ENCODE measurements around the gene CCDC78. TPM values are rescaled to one million over a fixed set of nuclear protein-coding genes. Genes with fewer than 3 reads are reported as not detected.
"Not testable (repeated sequence)": the region's sequence is repeated elsewhere in the genome, so short reads cannot be mapped to it uniquely, and the experiment has no call there.

CCDC78 gene
- total RNA-seq, 1 donor from 2014 or later = 8.3 TPM

DNA sequence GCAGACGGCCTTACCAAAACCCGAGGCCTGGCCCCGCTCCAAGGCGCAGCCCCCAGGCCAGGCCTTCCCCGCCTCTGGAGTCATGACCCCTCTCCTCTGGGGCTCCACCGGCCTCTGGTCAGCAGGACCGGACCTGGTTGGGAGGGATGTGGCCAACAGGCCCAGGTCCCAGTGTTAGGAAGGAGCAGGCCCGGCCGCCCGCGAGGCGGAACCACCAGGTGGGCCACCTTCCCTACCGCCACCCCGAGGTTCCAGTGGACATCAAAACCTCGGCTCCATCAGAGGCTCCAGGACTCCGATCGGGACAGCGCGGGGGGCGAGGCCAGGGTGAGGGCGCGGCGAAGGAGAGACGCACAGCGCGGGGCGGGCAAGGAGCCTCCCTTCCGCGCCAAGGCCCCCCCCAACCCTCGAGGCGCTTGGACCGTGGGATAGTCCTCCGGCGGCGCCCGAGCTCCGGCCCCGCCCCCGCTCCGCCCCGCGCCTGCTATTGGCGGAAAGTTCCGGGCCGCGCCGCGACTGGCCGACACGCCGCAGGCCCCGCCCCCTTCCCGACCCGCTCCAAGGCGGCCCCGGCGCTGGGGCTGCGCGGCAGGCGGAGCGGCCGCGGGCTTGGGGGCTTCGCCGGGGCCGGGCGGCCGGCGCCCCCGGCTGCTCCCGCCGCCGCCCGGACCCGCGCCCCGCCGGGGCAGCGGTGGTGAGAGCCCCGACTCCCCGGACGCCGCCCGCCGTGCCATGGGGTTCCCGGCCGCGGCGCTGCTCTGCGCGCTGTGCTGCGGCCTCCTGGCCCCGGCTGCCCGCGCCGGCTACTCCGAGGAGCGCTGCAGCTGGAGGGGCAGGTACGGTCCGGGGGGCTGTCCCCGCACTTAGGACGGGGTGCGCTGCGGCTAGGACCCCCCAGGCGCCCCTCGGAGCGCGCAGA lies 11.4 kb downstream of the CCDC78 start, which contains the start of gene METRN:
Gene METRN, plus strand, starts transcription at position 561 of the 919 bp plus-strand sequence. Its CDS starts 172 bp downstream, at position 733.
- DNase-seq (ENCODE audit: low spot score) = peak; percentile 86
- Mint-ChIP-seq H3K4me3 (ENCODE audit: low read depth) (peak within 1 kb of the TSS; percentile 65), H3K9me3 (no peaks in the 10 kb centered on the region), H3K27ac (no peak within 1 kb of the TSS), H3K4me1 (ENCODE audit: low read depth) (peaks cover 7% of the 10 kb centered on the region), H3K27me3 (ENCODE audit: low read depth) (peaks cover 8% of the 10 kb centered on the region), H3K36me3 (ENCODE audit: low read depth) (no peaks in the 10 kb centered on the region)
- intact Hi-C loops (cut with micrococcal nuclease) = no loop called here

DNA sequence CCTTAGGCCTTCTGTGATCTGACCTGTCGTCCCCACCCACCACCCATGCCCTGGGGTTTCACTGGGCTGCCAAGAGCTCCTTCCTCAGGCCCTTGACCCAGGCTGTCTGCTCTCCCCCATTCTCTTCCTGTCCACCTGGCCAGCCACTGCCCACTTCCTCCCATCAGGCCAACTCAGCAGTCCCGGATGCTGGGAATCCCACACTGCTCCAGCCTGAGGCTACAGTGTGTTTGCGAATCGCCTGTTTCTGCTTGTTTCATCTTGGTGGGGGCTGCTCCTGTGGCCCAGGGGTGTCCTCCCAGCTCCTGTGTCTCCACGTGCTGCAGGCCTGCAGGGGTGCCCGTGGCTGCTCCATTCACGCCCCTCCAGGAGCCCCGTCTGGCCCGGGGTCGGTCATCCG lies 12.2 kb downstream of the CCDC78 start:
- Mint-ChIP-seq H3K27ac (no peak overlapping the region), H3K36me3 (ENCODE audit: low read depth) (no peaks in the 10 kb centered on the region), H3K27me3 (ENCODE audit: low read depth) (peaks cover 8% of the 10 kb centered on the region), H3K4me3 (ENCODE audit: low read depth) (no peak overlapping the region), H3K9me3 (no peaks in the 10 kb centered on the region), H3K4me1 (ENCODE audit: low read depth) (peaks cover 5% of the 10 kb centered on the region)
- intact Hi-C loops (cut with micrococcal nuclease) = no loop called here
- no peak for DNase-seq (ENCODE audit: low spot score)

DNA sequence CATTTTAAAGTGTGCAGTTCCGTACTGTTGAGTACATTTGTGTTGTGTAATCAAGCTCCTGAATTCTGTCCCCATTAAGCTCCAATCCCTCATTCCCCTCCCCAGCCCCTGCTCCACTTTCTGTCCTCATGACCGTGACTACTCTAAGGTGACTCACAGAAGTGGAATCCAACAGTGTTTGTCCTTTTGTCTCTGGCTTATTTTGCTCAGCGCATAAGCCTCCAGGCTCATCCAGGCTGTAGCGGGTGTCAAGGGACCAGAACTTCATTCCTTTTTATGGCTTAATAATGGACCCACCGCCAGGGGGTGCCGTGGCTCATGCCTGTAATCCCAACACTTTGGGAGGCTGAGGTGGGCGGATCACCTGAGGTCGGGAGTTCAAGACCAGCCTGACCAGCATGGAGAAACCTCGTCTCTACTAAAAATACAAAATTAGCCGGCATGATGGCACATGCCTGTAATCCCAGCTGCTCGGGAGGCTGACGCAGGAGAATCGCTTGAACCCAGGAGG lies 13.4 kb downstream of the CCDC78 start:
- H3K4me3 Mint-ChIP-seq (ENCODE audit: low read depth); H3K27ac Mint-ChIP-seq; H3K9me3 Mint-ChIP-seq; intact Hi-C loops (cut with micrococcal nuclease); H3K36me3 Mint-ChIP-seq (ENCODE audit: low read depth); H3K4me1 Mint-ChIP-seq (ENCODE audit: low read depth): not testable (repeated sequence)
- peaks cover 19% of the 10 kb centered on the region for H3K27me3 Mint-ChIP-seq (ENCODE audit: low read depth)
- DNase-seq (ENCODE audit: low spot score) = peak; percentile 49

DNA sequence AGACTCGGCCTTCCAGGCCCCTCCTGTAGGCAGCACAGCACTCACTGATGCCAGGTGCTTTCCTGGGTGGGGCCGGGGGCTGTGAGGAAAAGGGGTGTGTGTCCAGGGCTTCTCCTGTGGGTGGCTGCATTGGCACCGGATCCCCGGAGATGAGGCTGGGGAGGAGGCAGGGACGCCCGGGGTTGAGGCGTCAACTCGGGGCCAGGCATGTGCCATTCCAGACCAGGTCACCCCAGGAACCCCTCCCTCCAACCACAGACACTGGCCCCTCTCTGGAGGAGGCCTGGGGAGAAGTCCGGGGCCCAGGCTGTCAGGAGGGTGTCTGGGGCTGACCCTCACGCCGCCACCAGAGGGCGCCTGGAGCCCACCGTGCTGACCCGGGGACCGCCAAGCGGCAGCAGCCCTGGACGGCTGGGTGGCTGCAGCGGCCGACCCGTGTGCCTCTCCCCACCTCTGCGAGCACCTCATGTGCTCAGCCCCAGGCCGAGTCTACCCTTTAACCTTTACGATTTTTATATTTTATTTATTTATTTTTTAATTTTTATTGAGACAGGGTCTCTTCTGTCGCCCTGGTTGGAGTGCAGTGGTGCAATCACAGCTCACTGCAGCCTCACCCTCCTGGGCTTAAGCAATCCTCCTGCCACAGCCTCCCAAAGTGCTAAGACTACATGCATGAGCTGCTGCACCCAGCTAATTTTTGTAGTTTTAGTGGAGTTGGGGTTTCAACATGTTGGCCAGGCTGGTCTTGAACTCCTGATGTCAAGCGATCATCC lies 14.5 kb downstream of the CCDC78 start:
- Mint-ChIP-seq H3K27ac (no peak overlapping the region), H3K9me3 (no peaks in the 10 kb centered on the region), H3K36me3 (ENCODE audit: low read depth) (no peaks in the 10 kb centered on the region), H3K4me1 (ENCODE audit: low read depth) (peaks cover 4% of the 10 kb centered on the region), H3K27me3 (ENCODE audit: low read depth) (peaks cover 25% of the 10 kb centered on the region), H3K4me3 (ENCODE audit: low read depth) (no peak overlapping the region)
- intact Hi-C loops (cut with micrococcal nuclease) = loop anchor here (1.0 kb wide), 1 partner anchor 74 kb away; no protein-coding TSS in a partner anchor
- peak; percentile 65 for DNase-seq (ENCODE audit: low spot score)

DNA sequence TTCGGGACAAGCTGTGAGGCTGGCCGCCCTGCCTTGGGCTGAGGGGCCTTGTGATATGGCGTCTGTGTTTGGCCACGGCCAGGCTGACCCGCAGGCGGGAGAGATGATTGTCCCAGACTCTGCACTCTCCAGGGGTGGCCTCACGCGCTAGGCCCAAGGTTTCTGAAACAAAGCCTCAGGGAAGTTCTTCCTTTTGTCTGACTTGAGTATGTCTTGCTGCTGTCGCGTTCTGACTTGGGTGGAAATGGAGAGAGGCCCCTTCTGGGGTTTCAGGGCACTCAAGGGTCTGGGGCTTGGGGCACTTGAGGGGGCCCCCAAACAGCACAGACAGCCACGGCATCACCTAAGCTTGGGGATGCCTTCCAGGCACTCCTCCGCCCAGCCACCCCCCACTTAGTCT lies 15.2 kb downstream of the CCDC78 start:
- Mint-ChIP-seq H3K27me3 (ENCODE audit: low read depth) (peaks cover 26% of the 10 kb centered on the region), H3K36me3 (ENCODE audit: low read depth) (no peaks in the 10 kb centered on the region), H3K4me1 (ENCODE audit: low read depth) (peaks cover 2% of the 10 kb centered on the region), H3K27ac (no peak overlapping the region), H3K4me3 (ENCODE audit: low read depth) (no peak overlapping the region), H3K9me3 (no peaks in the 10 kb centered on the region)
- no peak for DNase-seq (ENCODE audit: low spot score)
- intact Hi-C loops (cut with micrococcal nuclease) = loop anchor here (1.0 kb wide), 1 partner anchor 74 kb away; no protein-coding TSS in a partner anchor

DNA sequence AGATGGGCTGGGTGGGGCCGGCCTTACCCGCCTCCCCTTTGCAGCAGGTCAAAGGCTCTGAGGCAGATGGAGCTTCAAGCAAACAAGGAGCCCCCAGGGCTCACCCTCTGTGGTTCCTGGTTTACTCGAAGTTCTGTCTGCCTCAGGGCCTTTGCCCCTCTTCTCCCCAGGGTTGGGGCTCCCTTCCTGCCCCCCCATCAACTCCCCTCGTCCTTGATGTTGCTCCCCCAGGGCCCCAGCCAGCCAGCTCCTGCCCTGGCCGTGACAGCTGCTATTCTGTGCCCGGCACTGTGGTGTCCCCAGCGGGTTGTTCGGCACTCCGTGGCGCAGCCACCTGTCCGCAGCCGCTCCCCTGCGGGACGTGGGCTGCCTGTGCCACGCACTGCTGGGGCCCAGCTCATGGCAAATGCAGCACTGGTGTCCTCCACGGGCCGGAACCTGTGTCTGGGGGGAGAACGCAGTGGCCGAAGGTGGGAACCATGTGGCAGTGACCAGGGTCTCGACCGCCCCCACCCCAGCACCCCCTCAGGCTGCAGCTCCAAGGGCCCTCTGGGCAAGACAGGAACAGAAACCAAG lies 15.7 kb downstream of the CCDC78 start:
- no peak for DNase-seq (ENCODE audit: low spot score)
- Mint-ChIP-seq H3K27me3 (ENCODE audit: low read depth) (peaks cover 26% of the 10 kb centered on the region), H3K27ac (no peak overlapping the region), H3K4me3 (ENCODE audit: low read depth) (no peak overlapping the region), H3K36me3 (ENCODE audit: low read depth) (no peaks in the 10 kb centered on the region), H3K9me3 (no peaks in the 10 kb centered on the region), H3K4me1 (ENCODE audit: low read depth) (peaks cover 2% of the 10 kb centered on the region)
- intact Hi-C loops (cut with micrococcal nuclease) = loop anchor here (1.0 kb wide), 1 partner anchor 75 kb away; no protein-coding TSS in a partner anchor

DNA sequence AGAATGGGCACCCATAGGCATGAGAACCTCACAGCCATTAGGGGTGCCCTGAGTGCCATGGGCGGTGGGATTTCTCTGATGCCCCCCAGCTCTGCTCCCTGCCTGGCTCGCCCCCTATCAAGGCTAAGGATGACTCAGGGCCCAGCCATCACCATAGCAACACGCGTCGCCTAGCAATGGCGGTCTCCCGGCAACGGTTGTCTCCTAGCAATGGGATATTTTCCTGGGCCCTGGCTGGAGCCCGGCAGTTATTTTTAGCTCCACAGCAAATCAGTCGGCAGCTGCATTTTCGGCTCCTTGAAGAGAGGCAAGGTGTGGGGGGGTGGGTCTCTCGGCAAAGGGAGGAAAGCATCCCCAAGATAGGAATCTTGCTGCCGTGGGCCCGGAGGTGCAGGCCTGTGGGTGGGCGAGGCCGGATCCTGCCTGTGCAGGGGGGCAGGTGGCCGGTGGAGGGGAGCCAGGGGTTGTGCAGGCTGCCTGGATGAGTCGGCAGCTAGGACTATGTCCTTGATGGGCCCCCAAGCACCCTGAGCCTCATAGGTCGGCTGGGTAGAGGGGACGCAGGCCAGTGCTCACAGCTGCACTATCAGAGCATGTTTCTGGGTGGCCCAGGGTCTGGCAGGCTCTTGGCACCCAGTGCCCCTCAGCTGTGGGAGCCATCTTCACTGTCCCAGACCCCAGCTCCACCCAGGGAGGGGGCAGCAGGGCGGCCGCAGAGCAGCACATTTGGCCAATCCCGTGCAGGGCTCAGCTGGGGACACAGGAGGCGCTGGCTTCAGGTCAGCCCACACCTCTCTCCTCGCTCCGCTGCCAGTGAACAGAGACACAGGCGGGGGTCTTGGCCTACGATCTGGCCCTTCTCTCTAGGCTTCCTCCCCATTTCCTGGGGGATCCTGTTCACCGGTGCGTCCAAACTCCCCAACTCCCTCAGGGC lies 16.4 kb downstream of the CCDC78 start:
- no peak overlapping the region for H3K27ac Mint-ChIP-seq
- no peaks in the 10 kb centered on the region for H3K36me3 Mint-ChIP-seq (ENCODE audit: low read depth)
- no peaks in the 10 kb centered on the region for H3K9me3 Mint-ChIP-seq
- DNase-seq (ENCODE audit: low spot score) = no peak
- intact Hi-C loops (cut with micrococcal nuclease) = no loop called here
- peaks cover 26% of the 10 kb centered on the region for H3K27me3 Mint-ChIP-seq (ENCODE audit: low read depth)
- H3K4me1 Mint-ChIP-seq (ENCODE audit: low read depth) = peaks cover 2% of the 10 kb centered on the region
- H3K4me3 Mint-ChIP-seq (ENCODE audit: low read depth) = no peak overlapping the region

DNA sequence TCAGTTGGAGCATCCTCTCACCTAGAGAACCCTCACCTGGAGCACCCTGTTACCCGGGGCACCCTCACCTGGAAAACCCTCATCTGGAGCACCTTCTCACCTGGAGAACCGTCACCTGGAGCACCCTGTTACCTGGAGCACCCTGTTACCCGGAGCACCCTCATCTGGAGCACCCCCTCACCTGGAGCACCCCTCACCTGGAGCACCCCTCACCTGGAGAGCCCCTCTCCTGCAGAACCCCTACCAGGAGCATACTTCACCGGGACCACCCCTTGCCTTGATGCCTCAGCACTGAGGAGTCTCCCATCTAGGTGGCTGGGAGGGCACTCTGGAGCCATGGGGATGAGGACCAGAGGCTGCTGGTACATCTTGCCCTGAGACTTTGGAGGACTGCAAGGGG lies 17.3 kb downstream of the CCDC78 start:
- peaks cover 2% of the 10 kb centered on the region for H3K4me1 Mint-ChIP-seq (ENCODE audit: low read depth)
- DNase-seq (ENCODE audit: low spot score) = no peak
- peaks cover 26% of the 10 kb centered on the region for H3K27me3 Mint-ChIP-seq (ENCODE audit: low read depth)
- no peaks in the 10 kb centered on the region for H3K36me3 Mint-ChIP-seq (ENCODE audit: low read depth)
- H3K4me3 Mint-ChIP-seq (ENCODE audit: low read depth) = no peak overlapping the region
- intact Hi-C loops (cut with micrococcal nuclease) = no loop called here
- no peaks in the 10 kb centered on the region for H3K9me3 Mint-ChIP-seq
- H3K27ac Mint-ChIP-seq = no peak overlapping the region

DNA sequence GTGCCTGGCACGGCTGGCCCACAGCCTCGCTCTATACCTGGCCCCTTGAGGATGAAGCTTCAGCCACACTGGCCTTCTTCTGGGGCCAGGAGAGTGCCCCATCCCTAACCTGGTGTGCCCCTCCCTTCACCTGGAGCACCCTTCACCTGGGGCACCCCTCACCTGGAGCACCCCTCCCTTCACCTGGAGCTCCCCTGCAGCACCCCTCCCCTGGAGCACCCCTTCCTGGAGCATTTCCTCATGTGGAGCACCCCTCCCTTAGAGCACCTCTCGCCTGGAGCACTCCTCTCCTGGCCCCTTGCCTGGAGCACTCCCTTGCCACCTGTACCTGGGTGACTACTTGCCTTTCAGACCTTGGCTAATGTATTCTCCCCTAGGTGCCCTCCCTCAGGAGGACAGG lies 18.2 kb downstream of the CCDC78 start:
- Mint-ChIP-seq H3K36me3 (ENCODE audit: low read depth) (no peaks in the 10 kb centered on the region), H3K4me1 (ENCODE audit: low read depth) (peaks cover 2% of the 10 kb centered on the region), H3K27me3 (ENCODE audit: low read depth) (peaks cover 26% of the 10 kb centered on the region), H3K9me3 (no peaks in the 10 kb centered on the region), H3K4me3 (ENCODE audit: low read depth) (no peak overlapping the region), H3K27ac (no peak overlapping the region)
- intact Hi-C loops (cut with micrococcal nuclease) = no loop called here
- no peak for DNase-seq (ENCODE audit: low spot score)

DNA sequence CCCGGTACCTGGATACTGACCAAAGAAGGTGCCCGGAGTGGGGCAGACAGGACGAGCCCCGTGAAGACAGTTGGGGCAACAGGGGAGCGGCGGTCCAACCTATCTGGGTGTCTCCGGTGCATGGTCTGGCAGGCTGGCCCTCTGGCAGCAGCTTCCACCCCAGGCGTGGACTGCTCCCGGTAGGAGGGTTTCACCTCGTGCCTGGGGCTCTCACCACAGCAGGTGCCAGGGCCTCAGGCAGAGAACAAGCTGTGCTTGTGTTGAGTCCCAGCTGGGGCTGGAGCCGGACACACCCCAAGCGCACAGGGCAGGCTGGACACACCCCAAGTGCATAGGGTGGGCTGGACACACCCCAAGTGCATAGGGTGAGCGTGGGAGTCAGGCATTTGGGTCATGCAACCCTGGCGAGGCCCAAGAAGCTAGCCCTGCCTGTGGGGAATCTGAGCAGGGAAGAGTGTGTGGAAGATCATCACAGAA lies 19.1 kb downstream of the CCDC78 start:
- Mint-ChIP-seq H3K9me3 (no peaks in the 10 kb centered on the region), H3K4me3 (ENCODE audit: low read depth) (no peak overlapping the region), H3K36me3 (ENCODE audit: low read depth) (no peaks in the 10 kb centered on the region), H3K4me1 (ENCODE audit: low read depth) (no peaks in the 10 kb centered on the region), H3K27me3 (ENCODE audit: low read depth) (peaks cover 28% of the 10 kb centered on the region), H3K27ac (no peak overlapping the region)
- intact Hi-C loops (cut with micrococcal nuclease) = no loop called here
- DNase-seq (ENCODE audit: low spot score) = no peak

DNA sequence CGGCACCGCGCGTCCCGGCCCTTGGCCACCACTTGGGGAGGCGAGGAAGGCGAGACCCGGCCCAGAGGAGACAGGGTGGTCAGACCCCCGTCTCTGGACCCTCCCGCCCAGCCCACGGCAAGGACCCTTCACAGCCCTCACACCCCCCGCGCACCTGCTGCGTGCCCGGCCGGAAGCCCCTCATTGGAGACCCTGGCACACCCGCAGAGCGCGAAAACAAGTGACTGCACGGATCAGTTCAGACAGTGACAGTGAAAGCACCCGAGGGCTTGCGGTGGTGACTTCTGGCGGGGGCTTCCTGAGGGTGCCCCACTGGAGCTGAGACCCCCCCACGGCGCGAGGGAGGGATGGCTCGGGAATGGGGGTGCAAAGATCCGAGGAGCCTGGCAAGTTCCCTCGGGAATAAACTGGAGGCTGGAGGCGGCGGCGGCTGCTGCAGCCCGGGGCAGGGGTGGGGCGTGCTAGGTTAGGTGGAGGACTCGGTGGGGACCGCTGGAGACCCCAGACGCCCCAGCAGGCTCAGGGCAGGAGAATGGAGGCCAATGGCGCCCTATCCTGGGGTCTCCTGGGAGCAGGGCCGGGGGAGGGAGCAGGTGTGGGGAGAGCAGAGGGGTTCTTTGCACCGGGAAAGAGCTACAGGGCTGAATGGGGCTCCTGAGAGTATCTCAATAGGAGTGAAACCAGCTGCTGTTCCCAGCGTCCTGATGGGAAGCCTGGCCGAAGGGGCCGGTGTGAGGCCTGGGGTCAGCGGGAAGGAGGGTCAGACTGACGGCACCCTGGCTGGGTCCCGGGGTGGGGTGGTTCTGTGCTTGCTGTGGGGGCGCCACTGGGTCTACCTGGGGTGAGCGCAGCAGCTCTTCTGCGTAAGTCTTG lies 19.8 kb downstream of the CCDC78 start:
- no peak overlapping the region for H3K4me3 Mint-ChIP-seq (ENCODE audit: low read depth)
- no peak for DNase-seq (ENCODE audit: low spot score)
- H3K36me3 Mint-ChIP-seq (ENCODE audit: low read depth) = no peaks in the 10 kb centered on the region
- intact Hi-C loops (cut with micrococcal nuclease) = no loop called here
- peaks cover 33% of the 10 kb centered on the region for H3K27me3 Mint-ChIP-seq (ENCODE audit: low read depth)
- no peaks in the 10 kb centered on the region for H3K9me3 Mint-ChIP-seq
- H3K4me1 Mint-ChIP-seq (ENCODE audit: low read depth) = no peaks in the 10 kb centered on the region
- no peak overlapping the region for H3K27ac Mint-ChIP-seq

Measured in activated T-helper 2 cell treated with anti-CD3 and anti-CD28 coated beads, Interferon-gamma antibody, Interleukin-2, Interleukin-4, amounts not matched to agents 10 μg/mL and 5 μg/mL and 100 μg/mL, durations not matched to agents 14 hours and 24 hours and 36 hours (primary cell).